GM18907 (cell line): ENCODE measurements around the gene AQP12A.
"Not testable (repeated sequence)": the region's sequence is repeated elsewhere in the genome, so short reads cannot be mapped to it uniquely, and the experiment has no call there.

Experiments used
- ATAC-seq: cut with Tn5 transposase; IDR thresholded peaks from one replicate; pipeline ENCODE4 v1.9.1; 2021; ENCODE audit warnings: mild to moderate bottlenecking, moderate library complexity; ENCODE audit not compliant: unreplicated experiment

Gene AQP12A

DNA sequence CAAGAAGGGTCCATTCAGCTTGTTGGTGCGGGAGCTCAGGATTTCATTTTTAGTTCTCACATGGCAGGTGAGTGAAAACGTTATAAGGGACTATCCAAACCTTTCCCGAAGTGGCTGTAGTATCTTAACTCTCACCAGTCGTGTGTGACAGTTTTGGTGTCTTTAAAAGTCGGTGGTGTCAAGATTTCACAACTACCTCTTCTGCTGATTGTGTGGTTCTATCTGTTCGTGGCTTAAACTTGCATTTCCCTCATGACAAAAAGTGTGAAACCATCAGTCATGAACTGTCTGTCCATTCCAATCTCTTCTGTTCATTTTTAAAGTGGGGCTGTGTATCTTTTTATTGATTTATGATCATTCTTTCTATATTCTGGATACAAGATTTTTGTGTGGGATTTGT is 5.2 kb upstream of the AQP12A start:
- ATAC-seq = no peak

DNA sequence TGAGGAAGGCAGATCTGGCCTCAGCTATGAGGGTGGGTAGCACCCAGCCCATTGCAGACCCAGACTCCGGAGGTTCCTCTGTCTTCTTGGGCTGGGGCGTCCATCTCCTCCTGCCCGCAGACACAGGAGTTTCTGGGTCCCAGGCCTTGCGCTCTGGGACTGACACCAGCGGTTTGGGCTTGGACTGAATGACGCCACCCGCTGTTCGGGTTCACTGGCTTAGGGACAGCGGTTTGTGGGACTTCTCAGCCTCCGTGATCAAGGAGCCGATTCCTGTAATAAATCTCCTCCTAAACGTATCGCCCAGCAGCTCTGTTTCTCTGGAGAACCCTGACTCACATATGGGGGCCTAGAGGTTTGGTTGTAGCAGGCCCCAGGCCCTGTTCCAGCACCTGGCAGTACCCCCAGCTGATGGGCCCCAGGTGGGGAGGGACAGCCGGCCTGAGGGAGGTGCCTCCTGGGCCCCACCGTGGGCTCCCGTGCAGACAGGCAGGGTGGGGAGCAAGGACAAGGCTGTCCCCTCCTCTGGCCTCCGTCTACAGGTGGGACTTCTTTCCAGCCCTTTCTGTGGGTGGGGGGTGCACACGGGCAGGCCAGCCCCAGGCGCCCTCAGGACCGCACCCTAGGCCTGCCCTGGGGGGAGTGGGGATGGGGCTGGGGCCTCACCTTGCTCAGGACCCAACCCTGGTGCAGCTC is 4.5 kb upstream of the AQP12A start:
- no peak for ATAC-seq

DNA sequence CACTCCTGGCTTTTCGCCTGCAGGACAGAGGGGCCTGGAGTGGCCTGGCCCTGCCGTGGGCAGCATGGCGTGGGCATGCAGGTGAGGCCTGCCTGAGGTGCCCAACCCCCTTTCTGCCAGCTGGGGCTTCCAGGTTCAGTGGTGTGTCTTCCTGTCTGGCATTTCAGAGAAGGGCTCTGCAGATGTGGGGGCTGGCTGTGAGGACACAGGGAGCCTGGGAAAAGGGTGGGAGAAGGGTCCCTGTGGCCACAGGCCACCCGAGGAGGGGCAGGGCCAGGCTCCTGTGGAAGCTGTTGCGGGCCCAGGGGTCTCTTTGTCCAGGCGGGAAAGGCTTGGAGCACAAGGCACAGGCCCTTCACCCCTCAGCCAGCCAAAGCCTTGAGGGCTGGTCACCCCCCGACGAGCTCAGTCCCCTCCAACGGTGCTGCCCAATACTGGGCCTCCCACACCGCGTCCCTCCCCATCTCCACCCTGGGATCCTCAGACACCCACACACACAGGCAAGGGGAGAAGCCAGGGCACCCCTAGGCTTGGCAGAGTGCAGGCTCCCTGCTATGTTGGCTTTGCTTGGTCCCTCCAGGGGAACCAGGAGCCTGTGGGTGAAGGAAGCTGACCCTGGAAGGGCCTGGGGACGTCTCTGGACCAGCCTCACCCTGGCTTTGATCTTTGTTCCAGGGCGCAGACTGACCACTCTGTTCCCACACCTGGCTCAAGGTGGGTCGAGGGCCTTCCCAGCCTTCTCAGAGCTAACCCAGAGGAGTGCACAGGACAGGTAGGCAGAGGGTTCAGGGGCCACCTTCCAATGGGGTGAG is 3.7 kb upstream of the AQP12A start:
- no peak for ATAC-seq

DNA sequence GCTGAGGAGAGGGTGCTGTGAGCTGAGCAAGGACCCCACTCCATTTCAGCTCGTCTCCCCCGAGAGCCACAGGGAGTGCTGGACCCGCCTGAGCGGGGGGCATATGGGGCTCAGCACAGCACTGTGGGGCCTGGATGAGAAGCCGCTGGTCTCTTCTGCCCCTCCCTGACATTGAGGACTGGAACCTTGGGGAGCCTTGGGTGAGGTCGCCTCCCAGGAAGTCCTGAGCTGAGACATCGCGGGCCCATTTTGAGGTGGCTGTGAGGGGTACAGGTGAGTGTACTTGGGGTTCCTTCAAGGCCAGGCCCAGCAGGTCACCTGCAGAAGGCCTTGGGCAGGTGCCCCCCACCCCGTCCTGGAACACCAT is 3.1 kb upstream of the AQP12A start:
- no peak for ATAC-seq

DNA sequence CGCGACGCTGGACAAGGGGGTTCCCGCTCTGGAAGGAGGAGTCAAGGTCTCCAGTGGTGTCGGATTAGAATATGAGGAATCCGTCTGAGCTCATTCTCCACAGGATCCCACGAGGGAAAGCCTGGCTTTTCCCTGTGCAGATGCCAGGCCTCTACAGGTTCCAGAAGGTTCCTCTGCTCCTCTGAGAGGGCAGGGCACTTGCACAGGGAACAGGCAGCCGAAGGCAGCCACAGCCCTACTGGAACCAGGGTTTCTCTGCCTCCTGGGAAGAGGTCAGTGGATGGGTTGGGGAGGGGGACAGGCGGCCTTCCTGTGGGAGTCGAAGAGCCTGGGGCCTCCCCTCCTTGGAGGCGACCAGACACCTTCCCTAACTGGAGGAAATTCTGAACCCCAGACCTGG is 1.7 kb upstream of the AQP12A start:
- no peak for ATAC-seq

DNA sequence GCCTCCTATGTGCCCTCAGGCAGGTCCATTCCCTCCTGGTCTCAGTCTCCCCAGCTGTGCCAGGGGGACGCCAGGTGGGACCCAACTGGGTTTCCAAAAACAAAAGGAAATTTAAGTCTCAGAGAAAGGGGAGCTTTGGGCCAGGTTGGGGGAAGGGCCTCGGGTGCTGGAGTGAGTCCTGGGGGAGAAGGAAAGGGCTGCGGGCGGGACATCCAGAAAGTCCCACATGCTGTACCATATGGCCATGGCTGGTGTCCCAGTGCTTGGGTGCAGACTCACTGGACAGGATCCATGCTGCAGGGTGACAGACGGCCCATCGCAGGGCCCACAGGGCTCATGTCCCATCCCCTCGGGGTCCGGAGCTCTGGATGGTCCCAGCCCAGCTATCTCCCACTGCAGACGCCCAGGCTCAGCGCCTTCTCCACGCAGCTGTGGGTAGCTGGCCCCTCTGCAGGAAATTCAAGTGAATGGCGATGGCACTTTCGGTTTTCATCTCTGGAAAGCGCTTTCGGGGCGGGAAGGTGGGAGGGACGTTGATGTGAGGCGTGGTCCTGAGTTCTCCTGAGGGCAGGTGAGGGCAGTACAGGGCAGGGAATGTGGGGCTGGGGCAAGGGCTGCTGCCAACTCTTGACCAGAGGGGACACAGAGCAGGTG is 1.1 kb upstream of the AQP12A start:
- not testable (repeated sequence) for ATAC-seq

DNA sequence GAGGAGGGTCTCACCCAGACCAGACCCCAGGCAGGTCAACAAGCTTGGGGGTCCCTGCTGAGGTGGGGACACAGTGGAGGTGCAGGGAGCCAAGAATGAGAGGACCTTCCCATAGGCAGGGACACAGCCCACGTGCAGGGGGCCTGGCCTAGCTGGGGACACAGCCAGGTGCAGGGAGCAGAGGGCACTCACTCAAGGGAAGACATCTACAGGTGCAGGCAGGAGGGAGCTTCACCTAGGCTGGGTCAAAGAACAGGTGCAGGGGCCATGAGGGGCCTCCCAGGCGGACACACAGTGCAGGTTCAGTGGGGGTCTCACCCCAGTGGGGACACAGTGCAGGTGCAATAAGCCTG is 615 bp upstream of the AQP12A start:
- ATAC-seq = not testable (repeated sequence)

DNA sequence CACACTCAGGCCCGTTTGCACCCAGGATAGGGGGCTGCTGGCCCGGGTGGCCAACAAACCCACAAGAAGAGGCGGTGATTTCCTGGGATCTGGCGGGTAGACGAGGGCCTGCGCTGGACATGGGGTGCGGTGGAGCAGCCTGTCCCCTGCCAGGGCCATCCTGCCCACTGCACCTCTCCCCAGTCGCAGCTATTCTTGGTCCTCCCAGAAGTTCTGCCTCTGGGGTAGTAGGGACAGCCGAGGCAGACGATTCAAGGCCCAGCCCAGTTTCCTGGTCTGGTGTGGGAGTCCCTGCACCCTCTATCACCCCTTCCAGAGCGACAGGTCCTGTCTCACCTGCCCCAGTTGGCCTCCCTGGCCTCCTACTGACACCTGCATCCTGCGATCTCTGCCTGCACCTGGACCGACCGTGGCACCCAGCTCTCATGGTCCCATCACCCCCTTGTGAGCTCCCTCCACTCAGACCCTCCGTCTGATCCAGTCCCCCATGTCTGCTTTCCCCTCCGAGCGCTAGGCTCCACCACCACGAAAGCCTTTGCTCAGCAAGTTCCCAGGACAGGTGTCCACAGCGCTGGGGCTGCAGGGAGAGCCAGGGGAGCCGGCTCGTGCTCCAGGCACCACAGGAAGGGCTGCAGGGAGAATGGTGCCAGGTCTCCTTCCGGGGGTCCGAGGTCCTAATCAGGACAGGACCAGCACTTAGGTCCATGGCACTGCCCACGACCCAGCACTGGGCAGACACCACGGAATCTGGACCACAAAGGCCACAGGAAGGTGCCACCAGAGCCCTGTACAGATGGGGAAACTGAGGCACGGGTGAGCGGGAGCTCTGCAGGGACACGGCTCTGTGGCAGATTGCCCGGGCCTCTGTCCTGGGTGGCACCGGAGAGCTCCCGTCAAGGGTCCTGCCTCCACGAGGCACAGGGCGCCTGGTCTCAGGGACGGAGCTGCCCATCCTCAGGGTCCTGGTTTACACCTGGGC is 1.2 kb downstream of the AQP12A start:
- ATAC-seq = not testable (repeated sequence)

DNA sequence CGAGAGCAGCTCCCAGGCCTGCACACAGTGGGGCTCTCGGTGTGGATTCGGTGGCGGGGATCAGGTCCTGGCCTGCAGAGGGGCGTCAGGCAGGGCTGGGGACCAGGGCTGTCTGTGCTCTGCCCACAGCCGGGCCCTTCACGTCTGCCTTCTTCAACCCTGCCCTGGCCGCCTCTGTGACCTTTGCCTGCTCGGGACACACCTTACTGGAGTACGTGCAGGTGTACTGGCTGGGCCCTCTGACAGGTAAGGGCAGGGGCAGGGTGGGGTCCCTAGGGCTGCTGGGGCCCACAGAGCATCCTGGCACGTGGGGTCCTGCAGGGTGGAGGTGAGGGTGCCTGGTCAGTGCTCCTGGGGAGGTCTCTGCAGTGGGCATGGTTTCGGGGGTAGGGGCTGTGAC is 2.6 kb downstream of the AQP12A start:
- not testable (repeated sequence) for ATAC-seq

DNA sequence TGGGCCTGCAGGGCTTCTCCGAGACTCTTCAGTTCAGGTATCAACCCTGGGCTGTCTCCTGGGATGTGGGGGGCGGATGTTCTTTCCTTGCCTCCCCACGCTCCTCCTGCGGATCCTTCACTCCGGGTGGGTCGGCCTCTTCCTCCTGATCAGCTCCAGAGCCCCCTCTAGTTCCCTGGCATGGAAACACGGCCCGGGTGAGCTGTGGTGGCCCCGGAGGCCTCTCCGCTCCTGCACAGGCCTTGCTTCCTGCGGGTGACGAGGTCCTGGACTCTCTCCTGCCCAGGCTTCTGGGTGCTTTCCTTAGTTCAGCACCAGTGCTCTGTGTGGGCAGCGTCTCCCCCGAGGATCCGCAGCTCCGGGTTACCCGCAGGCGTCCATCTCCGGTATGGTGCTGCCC is 3.9 kb downstream of the AQP12A start:
- not testable (repeated sequence) for ATAC-seq

DNA sequence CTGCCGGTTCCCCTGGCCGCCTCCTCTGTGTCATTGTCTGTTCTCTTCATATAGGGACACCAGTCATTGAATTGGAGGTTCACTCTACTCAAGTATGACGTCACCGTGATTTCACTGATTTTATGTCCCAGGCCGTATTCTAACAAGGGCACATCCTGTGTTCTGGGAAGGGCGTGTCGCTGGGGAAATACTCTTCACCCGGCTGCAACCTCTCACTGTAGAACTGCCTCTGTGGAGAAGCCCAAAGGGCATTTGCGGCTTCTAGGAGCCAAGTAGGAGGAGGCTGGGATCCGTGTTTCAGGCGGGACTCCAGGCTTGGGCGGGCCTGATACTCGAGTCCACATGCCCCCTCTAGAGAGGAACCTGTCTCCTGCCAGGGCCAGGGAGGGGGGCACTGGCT is 4.8 kb downstream of the AQP12A start:
- not testable (repeated sequence) for ATAC-seq

DNA sequence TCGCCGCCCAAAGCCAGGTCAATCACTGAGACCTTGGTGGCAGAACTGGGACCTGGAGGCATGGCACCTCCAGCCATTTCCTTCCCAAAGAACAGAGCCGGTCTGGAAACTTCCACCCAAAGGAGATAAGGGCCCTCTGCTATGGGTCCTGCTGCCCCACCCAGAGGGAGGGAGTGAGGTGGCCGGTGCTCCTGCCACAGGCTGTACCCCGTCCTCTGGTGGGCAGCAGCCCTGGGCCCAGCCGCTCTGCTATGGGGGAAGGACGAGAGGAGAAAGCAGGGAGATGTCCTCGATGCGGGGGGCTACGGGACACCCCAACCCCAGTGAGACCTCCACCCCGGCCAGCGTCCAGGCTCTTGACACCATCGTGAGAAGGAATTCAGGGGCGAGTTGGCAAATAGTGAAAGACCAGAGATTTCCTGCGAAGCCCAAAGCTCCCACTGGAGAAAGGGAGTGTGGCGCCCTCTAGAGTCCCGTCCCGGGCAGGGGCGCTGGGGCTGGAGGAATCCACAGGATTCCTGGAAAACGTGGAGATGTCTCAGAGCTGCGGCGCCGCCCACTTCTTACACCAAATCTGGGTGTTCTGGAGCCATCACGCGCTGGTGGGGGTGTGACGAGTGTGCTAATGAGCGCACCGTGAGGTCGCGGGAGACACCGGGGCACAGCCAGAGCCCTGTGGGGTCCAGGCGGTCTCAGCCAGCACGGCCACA is 7.3 kb downstream of the AQP12A start:
- ATAC-seq = not testable (repeated sequence)

DNA sequence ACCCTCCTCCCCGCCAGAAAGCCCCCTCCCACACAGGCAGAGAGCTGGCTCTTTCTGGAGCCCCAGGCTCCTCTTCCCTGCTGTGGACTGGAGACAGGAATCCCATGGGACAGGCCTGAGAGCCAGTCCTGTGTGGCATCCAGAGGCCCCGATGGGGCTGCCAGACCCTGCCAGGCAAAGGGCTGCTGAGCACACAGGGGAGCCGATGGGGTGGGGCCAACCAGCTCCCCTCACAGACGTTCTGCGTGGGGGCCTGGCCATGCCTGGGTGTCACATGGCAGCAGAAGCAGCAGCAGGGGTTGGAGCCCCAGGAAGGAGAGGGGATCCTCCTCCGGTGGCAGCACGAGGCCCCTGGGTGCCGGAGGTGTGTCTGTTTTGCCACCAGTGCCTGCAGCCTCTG is 8.2 kb downstream of the AQP12A start:
- ATAC-seq = not testable (repeated sequence)

DNA sequence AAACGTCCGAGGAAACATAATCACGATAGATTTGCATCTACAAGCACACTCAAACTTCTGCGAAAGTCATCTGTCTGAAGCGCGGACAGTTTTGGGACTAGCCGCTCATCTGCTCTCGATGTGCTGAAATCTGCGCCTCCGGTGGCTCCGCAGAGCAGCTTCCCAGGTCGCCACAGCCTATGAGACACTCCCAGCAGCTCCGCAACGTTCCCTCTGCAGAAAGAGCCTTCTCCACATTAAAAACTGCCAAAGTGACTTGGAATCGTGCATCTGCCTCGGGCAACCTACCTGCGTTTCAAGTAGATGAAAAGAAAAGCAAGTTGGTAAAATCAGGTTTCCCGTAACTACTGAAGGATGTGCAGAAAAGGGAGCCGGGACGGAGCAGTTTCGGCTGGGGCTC is 8.9 kb downstream of the AQP12A start:
- ATAC-seq = not testable (repeated sequence)

DNA sequence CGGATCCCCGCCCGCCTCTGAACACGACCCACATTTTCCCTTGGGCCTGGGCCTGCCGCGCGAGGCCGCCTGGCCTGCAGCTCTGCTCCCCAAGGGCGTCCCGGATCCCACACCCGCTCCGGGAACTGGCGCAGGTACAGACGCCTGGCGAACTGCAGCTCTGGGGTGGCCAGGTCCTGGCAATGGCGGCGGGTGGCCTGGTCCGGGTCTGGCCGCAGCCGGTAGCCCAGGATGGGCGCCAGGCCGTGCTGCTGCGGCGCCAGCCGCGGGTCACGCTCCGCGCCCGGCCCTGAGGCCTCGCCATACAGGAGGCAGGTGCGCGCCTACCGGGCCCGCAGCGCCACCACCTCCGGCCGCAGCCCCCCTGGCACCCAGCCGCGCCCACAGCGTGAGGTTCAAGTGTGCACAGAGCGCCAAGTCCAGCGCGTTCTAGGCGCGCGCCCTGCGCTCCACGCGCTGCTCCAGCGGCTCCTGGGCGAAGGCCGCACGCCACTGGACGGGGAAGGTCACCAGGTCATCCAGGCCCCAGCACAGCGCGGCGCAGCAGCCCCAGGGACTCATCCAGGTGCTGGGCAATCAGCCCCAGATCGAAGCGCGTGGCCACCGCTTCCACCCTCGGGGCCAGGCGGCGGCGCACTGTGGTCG is 9.5 kb downstream of the AQP12A start:
- ATAC-seq = no peak

DNA sequence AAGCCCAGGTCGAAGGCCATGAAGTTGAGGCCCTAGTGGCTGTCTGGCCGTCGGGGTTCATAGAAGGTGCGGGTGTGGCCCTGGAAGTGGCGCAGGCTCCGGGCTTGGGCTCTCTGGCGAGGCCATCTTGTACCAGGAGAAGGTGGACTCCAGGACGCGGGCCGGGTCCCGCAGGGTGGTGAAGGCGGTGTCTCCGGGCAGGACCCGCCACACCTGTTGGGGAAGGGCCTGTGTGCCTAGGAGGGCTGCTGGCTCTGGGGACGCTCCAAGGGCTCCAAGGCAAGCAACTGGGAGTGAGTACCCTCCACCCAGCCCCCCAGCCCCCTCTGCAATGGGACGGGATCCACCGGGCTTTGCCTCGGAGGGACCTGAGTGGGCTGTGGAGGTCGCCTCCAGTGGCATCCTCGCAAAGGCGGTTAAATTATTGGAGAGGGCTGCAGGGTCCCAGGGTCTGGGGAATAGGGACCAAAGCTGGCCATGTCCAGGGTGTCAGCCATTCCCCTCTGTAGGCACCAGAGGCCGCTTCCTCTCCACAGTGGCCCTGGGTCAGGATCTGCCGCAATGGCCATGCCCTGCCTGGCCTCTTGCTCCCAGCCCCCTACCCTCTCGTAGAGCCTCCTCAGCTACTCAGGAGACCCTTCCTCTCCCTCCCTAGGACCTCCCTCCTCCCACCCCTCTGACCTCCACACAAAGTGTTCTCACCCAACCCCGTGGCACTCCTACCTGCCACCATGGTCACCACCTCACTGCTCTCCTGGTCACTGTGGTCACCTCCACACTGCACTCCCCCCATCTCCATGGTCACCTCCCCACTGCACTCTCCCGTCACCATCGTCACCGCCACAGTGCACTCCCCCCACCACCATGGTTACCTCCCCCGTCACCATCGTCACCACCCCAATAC is 10.3 kb downstream of the AQP12A start:
- ATAC-seq = no peak

DNA sequence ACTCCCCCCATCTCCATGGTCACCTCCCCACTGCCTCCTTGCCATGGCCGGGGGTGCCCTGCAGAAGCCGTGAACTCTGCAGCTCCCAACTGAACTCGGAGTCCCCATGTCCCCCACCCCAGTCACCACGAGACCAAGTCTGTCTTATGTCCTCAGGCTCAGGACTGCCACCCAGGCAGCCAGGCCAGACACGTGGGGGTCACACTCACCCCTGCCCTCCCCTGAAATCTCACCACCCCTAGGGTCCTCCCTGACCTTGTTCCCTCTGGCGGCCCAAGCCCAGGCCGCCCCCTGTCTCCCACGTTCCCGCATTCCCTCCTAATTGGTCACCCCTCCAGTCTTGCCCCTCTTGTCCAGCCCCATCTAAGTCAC is 11.0 kb downstream of the AQP12A start:
- no peak for ATAC-seq

DNA sequence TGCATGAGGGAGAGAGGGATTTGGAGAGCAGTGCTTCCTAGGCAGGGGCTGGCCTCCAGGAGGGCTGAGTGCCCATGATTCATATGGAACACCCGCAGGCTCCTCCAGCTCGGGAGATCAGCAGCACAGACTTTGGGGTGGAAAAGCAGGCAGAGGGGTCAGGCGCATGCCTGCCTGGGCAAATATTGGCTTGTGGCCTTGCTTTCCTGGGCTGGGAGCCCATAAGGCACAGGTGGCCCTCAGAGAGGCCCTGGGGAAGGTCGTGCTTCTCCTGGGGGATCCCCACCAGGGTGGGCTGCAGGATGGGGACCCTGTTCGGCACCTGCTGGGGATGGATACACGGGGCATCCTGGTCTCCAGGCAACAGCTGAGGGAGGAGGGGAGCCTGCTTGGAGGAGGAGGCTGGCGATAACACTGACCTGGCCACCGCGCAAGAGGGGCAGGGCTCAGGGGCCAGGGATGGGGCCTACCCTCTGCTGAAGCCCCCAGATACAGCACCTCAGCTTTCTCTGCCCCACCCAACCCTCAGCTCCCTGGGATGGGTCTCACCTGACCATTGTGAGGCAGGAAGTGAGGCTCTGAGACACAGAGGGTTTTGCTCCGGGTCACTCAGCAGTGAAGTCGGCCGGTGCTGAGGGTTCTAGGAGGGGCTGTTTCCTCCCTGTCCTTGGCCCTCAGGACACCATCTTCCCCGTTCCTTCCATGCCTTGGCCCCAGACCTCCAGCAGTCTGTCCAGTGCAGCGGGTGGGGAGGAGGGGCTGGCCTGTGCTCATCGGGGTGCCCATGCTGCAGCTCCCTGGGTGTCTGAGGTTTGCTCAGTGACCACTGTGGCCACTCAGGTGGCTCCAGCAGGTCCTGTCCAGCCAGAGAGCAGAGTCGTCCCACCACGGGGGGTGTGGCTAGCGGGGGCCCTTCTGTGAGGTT is 12.0 kb downstream of the AQP12A start:
- no peak for ATAC-seq
